ENCODE results near the gene RNF133. TPM values are rescaled to one million over a fixed set of nuclear protein-coding genes. Genes with fewer than 3 reads are reported as not detected.

The RNF133 gene, protein sequence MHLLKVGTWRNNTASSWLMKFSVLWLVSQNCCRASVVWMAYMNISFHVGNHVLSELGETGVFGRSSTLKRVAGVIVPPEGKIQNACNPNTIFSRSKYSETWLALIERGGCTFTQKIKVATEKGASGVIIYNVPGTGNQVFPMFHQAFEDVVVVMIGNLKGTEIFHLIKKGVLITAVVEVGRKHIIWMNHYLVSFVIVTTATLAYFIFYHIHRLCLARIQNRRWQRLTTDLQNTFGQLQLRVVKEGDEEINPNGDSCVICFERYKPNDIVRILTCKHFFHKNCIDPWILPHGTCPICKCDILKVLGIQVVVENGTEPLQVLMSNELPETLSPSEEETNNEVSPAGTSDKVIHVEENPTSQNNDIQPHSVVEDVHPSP
- total RNA-seq, result 1 to 10 TPM in 3 of 4 donors, under 1 TPM in 1; 0.39 to 2.4 (median 1.7) TPM

DNA sequence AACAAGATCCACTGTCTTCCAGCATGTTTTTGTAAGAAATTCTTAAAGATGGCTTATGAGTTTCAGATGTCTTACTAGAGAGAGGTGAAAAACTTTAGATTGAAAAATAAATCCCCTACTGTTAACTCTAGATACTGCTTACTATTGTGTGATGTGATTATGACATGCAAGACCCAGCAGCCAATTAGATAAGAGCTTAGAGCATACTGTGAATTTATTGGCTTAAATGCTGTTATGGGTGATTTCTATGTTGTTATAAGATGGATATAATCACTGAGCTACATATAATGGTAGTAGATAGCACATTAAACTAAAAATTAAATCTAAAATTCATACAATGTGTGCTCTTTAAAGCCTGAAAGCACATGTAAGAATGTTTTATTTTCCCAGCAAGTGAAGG, at the start of gene RNF133:
Gene RNF133 (minus strand): TSS at position 101 of the 400 bp plus-strand sequence. CDS start 199 bp downstream, outside the sequence.
- H3K36me3 ChIP-seq, result no peaks in the 10 kb centered on the region
- no peaks in the 10 kb centered on the region for H3K27me3 ChIP-seq
- H3K4me3 ChIP-seq, result no peak within 1 kb of the TSS
- no peaks in the 10 kb centered on the region for H3K9me3 ChIP-seq
- no peak within 1 kb of the TSS for H3K27ac ChIP-seq
- TF ChIP-seq POLR2A (IDR thresholded peaks at IDR 0.05), result no peak
- TF ChIP-seq EP300 (IDR thresholded peaks at IDR 0.05), result no peak
- TF ChIP-seq, protein P1, sequence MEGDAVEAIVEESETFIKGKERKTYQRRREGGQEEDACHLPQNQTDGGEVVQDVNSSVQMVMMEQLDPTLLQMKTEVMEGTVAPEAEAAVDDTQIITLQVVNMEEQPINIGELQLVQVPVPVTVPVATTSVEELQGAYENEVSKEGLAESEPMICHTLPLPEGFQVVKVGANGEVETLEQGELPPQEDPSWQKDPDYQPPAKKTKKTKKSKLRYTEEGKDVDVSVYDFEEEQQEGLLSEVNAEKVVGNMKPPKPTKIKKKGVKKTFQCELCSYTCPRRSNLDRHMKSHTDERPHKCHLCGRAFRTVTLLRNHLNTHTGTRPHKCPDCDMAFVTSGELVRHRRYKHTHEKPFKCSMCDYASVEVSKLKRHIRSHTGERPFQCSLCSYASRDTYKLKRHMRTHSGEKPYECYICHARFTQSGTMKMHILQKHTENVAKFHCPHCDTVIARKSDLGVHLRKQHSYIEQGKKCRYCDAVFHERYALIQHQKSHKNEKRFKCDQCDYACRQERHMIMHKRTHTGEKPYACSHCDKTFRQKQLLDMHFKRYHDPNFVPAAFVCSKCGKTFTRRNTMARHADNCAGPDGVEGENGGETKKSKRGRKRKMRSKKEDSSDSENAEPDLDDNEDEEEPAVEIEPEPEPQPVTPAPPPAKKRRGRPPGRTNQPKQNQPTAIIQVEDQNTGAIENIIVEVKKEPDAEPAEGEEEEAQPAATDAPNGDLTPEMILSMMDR (IDR thresholded peaks at IDR 0.05), result no peak
- no peaks in the 10 kb centered on the region for H3K4me1 ChIP-seq
- no peak for DNase-seq (ENCODE audit: low spot score in 2 of 2)

DNA sequence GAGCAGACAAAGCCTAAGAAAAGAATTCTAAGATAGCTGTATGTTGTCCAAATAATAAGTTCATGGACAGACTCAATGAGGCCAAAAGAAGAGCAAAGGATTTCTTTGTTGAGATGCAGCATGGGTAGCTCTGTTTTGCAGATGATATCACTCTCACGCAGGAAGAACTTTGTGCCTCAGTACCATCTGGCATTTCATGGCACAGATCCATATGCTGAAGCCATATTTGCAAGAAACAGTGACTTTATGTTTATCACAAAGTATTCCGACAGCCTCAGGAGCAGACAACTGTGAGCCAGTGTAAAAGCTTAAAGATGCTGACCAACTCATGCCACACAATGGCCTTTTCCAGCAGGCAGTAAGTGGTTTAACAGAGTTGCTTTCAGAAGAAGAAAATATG, 49.3 kb upstream of the RNF133 start:
- Histone ChIP-seq H3K4me1 (no peaks in the 10 kb centered on the region), H3K27me3 (no peaks in the 10 kb centered on the region), H3K36me3 (no peaks in the 10 kb centered on the region), H3K9me3 (no peaks in the 10 kb centered on the region), H3K27ac (no peak overlapping the region), H3K4me3 (no peak overlapping the region)
- no peak for DNase-seq (ENCODE audit: low spot score in 2 of 2)
- WGBS, 2 donors, result 47 to 56% methylated on average over 2 of the region's 2 CpGs
- TF ChIP-seq, protein P1 (IDR thresholded peaks at IDR 0.05), result no peak
- no peak for TF ChIP-seq EP300 (IDR thresholded peaks at IDR 0.05)
- no peak for TF ChIP-seq POLR2A (IDR thresholded peaks at IDR 0.05)

DNA sequence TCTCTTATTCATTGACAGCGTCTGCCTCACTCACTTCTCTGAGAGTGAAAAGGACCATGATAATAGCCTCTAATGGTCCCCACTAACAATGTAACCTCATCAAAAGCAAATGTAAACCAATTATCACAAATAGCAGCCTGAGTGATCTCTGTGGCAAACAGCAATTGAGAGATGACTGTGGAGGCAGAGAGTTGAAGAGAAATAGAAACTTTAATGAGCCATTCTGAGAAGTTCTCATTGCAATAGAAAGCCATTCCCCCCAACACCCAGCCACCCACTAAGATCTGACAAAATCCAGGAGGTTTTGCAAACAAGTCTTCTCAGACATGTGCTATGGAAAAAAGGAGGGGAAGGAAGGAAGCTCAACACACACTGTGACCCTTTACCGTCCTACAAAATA, 48.0 kb upstream of the RNF133 start:
- Histone ChIP-seq H3K36me3 (no peaks in the 10 kb centered on the region), H3K27ac (no peak overlapping the region), H3K9me3 (no peaks in the 10 kb centered on the region), H3K4me3 (no peak overlapping the region), H3K27me3 (no peaks in the 10 kb centered on the region), H3K4me1 (no peaks in the 10 kb centered on the region)
- no peak for TF ChIP-seq EP300 (IDR thresholded peaks at IDR 0.05)
- TF ChIP-seq, protein P1 (IDR thresholded peaks at IDR 0.05), result no peak
- TF ChIP-seq POLR2A (IDR thresholded peaks at IDR 0.05), result no peak
- 50 to 51% methylated on average over 2 of the region's 2 CpGs for WGBS, 2 donors
- DNase-seq (ENCODE audit: low spot score in 2 of 2), result no peak

- no peak overlapping the region for H3K27ac ChIP-seq
- TF ChIP-seq POLR2A (IDR thresholded peaks at IDR 0.05) (no peak), EP300 (IDR thresholded peaks at IDR 0.05) (no peak)
- TF ChIP-seq, protein P1 (IDR thresholded peaks at IDR 0.05), result no peak
- H3K36me3 ChIP-seq, result no peaks in the 10 kb centered on the region
- H3K4me1 ChIP-seq, result no peaks in the 10 kb centered on the region
- H3K4me3 ChIP-seq, result no peak overlapping the region
- DNase-seq (ENCODE audit: low spot score in 2 of 2), result no peak
- no peaks in the 10 kb centered on the region for H3K9me3 ChIP-seq
- no peaks in the 10 kb centered on the region for H3K27me3 ChIP-seq
These were observed 44.3 kb upstream of the RNF133 start for GRCh38 chr7:122743211-122743610.

GRCh38 chr7:122738947-122739346, 40.0 kb upstream of the RNF133 start:
- TF ChIP-seq POLR2A (IDR thresholded peaks at IDR 0.05), result no peak
- no peak for TF ChIP-seq EP300 (IDR thresholded peaks at IDR 0.05)
- TF ChIP-seq, protein P1 (IDR thresholded peaks at IDR 0.05), result no peak

More at GRCh38 chr7:122738947-122739346, 40.0 kb upstream of the RNF133 start:
- no peaks in the 10 kb centered on the region for H3K4me1 ChIP-seq
- 66 to 76% methylated on average over 2 of the region's 2 CpGs for WGBS, 2 donors
- no peaks in the 10 kb centered on the region for H3K9me3 ChIP-seq
- no peak overlapping the region for H3K27ac ChIP-seq
- DNase-seq (ENCODE audit: low spot score in 2 of 2), result no peak
- H3K36me3 ChIP-seq, result no peaks in the 10 kb centered on the region
- no peaks in the 10 kb centered on the region for H3K27me3 ChIP-seq
- no peak overlapping the region for H3K4me3 ChIP-seq

All from tibial nerve (tissue), 4 donors.